GM12878 (cell line): Measurements from ENCODE around the gene PDE1C. TPM values are rescaled to one million over a fixed set of nuclear protein-coding genes. Genes with fewer than 3 reads are reported as not detected.
"Not testable (repeated sequence)": the region's sequence is repeated elsewhere in the genome, so short reads cannot be mapped to it uniquely, and the experiment has no call there.

Source experiments
- ATAC-seq: fragments of 200-7000 bp; cut with Tn5 transposase; 3 replicates; pipeline ENCODE4 v1.9.1; 2020; ENCODE audit warnings: mild to moderate bottlenecking, moderate library complexity
- BruUV-seq: library from RNA; stranded (reverse); fragments of 400-500 nt; replicated peaks from 2 replicates; lab custom pipeline; 2021; lab: Mats Ljungman, UMichigan
- CTCF ChIA-PET: fragments of 300-600 bp; sonication (Branson Sonifier 250); formaldehyde crosslinking; extraction: SDS; loops from one replicate; lab custom pipeline; 2021; ENCODE audit warnings: inconsistent platforms; lab: Yijun Ruan, JAX
- POLR2A ChIA-PET: fragments of 350-600 bp; formaldehyde crosslinking; extraction: SDS; loops from one replicate; lab custom pipeline; 2021; ENCODE audit warnings: inconsistent platforms; lab: Charles Lee
- RAD21 ChIA-PET: fragments of 300-600 bp; sonication (Branson Sonifier 250); formaldehyde crosslinking; loops from one replicate; lab custom pipeline; 2023; ENCODE audit warnings: antibody characterized with exemption; ENCODE audit not compliant: unreplicated experiment; lab: Charles Lee
- SMC1A ChIA-PET: fragments of 300-600 bp; sonication (Branson Sonifier 250); formaldehyde crosslinking; loops from one replicate; lab custom pipeline; 2023; ENCODE audit not compliant: unreplicated experiment, uncharacterized antibody; lab: Charles Lee
- DNase-seq: peaks from one replicate; pipeline ENCODE4 v3.0.0-alpha.2; 2011; ENCODE audit warnings: low read depth, low spot score
- FAIRE-seq: peaks from 3 replicates; lab custom pipeline; 2011; peaks lifted over from hg19 to GRCh38; lab: Jason Lieb, UNC
- H2AFZ ChIP-seq: 2 replicates; pipeline ENCODE4 v1.6.0; 2011; ENCODE audit warnings: low read depth, low read length, control low read depth; ENCODE audit not compliant: control insufficient read depth
- H3K27ac ChIP-seq: 2 replicates; pipeline ENCODE4 v1.5.1; 2011; ENCODE audit warnings: control low read depth; ENCODE audit not compliant: control insufficient read depth, insufficient read depth
- H3K27me3 ChIP-seq, 2 experiments: replicated peaks in 1 of 2; 2 replicates each; pipeline versions ENCODE4 v1.6.0 to v1.6.1; 2011; ENCODE audit warnings: low read length in 1 of 2; ENCODE audit not compliant: control insufficient read depth in 2 of 2, insufficient read depth in 2 of 2
- H3K36me3 ChIP-seq, 2 experiments: 2 replicates each; pipeline ENCODE4 v1.5.1; 2011; ENCODE audit warnings: low read length in 1 of 2; ENCODE audit not compliant: control insufficient read depth in 2 of 2, insufficient read depth in 2 of 2
- H3K4me1 ChIP-seq: 2 replicates; pipeline ENCODE4 v1.6.1; 2011; ENCODE audit warnings: mild to moderate bottlenecking, low read length, moderate library complexity, mixed read lengths; ENCODE audit not compliant: control insufficient read depth, insufficient read depth
- H3K4me2 ChIP-seq: 2 replicates; pipeline ENCODE4 v1.6.0; 2011; ENCODE audit warnings: control low read depth; ENCODE audit not compliant: control insufficient read depth, insufficient read depth
- H3K4me3 ChIP-seq: fragments of 200-600 bp; sonication (generic); 2 replicates; pipeline ENCODE4 v1.5.1; 2016
- H3K79me2 ChIP-seq: 2 replicates; pipeline ENCODE4 v1.6.0; 2011; ENCODE audit warnings: low read length; ENCODE audit not compliant: control insufficient read depth, insufficient read depth
- H3K9ac ChIP-seq: 2 replicates; pipeline ENCODE4 v1.8.0; 2011; ENCODE audit warnings: low read length, control low read depth, mixed read lengths; ENCODE audit not compliant: control insufficient read depth, insufficient read depth
- H3K9me3 ChIP-seq: replicated peaks from 3 replicates; pipeline ENCODE4 v1.5.1; 2011; ENCODE audit warnings: mild to moderate bottlenecking, low read length; ENCODE audit not compliant: control insufficient read depth, insufficient read depth
- H4K20me1 ChIP-seq: 2 replicates; pipeline ENCODE4 v1.6.0; 2011; ENCODE audit not compliant: control insufficient read depth, insufficient read depth
- FOXM1 ChIP-seq: IDR thresholded peaks from 2 replicates; pipeline ENCODE4 v1.6.1; 2012; ENCODE audit warnings: low read depth, mild to moderate bottlenecking, inconsistent platforms, low read length, moderate library complexity
- HSF1 ChIP-seq: fragments of 150-350 bp; IDR thresholded peaks from 2 replicates; pipeline ENCODE4 v1.6.1; 2014; ENCODE audit warnings: mild to moderate bottlenecking, low read depth, low read length
- ZNF384 ChIP-seq: IDR thresholded peaks from 2 replicates; pipeline ENCODE4 v1.6.1; 2012; ENCODE audit warnings: low read depth, mild to moderate bottlenecking, low read length, improper control_type of control experiment, borderline replicate concordance
- WGBS: methylation state at CpG from one replicate; pipeline ENCODE4 v1.1.6; 2016; ENCODE audit warnings: low lambda C conversion rate; ENCODE audit not compliant: insufficient replicate concordance, insufficient coverage; ENCODE audit errors: missing lambda C conversion rate; 5-methylcytosine and 5-hydroxymethylcytosine counted together
- in situ Hi-C: fragments of 300-500 bp; cut with MboI; formaldehyde crosslinking; loops from 9 replicates; pipeline ENCODE4 v1.14.3; 2018; ENCODE audit warnings: mixed read lengths
- intact Hi-C: fragments of 100-400 bp; cut with micrococcal nuclease; formaldehyde crosslinking; loops from one replicate; pipeline ENCODE4 v1.14.2; 2022; ENCODE audit not compliant: unreplicated experiment
- polyA plus RNA-seq, 11 experiments: library from polyadenylated mRNA; depleted of rRNA in 4 of 11; unstranded in 6 of 11; stranded (reverse) in 5 of 11; fragments of >200 nt; fragmentation: Nextera tagmentation in 4 of 11; fragmentation: Illumina TruSeq in 1 of 11; extraction: Ambion mirVana in 4 of 11; extraction: Trizol in 1 of 11; gene quantifications; 1 replicate in 1 of 11; 2 replicates in 10 of 11; pipeline versions ENCODE4 v1.2.1 to v1.2.3, GENCODE V29; 2011 to 2016; ENCODE audit warnings: inconsistent platforms in 2 of 11, missing spikeins in 2 of 11, low read depth in 1 of 11
- total RNA-seq, 4 experiments: library from RNA; depleted of rRNA in 3 of 4; stranded (reverse); fragments of >200 nt in 3 of 4; fragmentation: Illumina TruSeq in 1 of 4; extraction: Trizol in 1 of 4; gene quantifications; 2 replicates each; pipeline versions ENCODE4 v1.2.1 to v1.2.3, GENCODE V29; 2013 to 2021
- TF ChIP-seq, protein P1 (sequence below): IDR thresholded peaks from 2 replicates; pipeline ENCODE4 v1.6.1; 2012; ENCODE audit warnings: low read depth, low read length, improper control_type of control experiment

Gene PDE1C
- total and polyA plus RNA-seq, 10 of the 15 experiments (the other 5 are each of a cell fraction or from before 2014, with no cell fraction given): 0.29 to 2.3 (median 0.70) TPM

DNA sequence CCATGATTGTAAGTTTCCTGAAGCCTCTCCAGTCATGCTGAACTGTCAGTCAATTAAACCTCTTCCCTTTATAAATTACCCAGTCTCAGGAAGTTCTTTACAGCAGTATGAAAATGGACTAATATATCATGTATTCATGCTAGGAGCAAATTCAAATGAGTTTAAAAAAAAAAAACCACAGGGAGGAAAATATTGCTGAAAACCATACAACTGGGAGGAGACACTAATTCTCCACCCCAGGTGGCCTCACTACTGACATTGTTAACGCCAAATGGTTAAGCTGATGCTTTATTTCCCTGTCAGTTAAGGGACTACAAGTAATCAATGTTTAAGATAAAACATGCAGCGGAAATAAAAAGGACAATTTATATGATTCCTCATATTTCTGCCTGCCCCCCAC, 55.1 kb downstream of the PDE1C start:
- Histone ChIP-seq H3K4me3 (no peak overlapping the region), H2AFZ (no peak overlapping the region), H3K4me2 (no peak overlapping the region), H3K27me3 (no peaks in the 10 kb centered on the region), H3K9me3 (no peaks in the 10 kb centered on the region; the same call in 2 of the 3 replicates), H3K79me2 (no peaks in the 10 kb centered on the region)
- POLR2A ChIA-PET: no interaction called here
- DNase-seq (no peak), FAIRE-seq (no peak)
- TF ChIP-seq FOXM1: no peak
- TF ChIP-seq ZNF384: no peak
- no peak for TF ChIP-seq HSF1
- TF ChIP-seq, protein P1, sequence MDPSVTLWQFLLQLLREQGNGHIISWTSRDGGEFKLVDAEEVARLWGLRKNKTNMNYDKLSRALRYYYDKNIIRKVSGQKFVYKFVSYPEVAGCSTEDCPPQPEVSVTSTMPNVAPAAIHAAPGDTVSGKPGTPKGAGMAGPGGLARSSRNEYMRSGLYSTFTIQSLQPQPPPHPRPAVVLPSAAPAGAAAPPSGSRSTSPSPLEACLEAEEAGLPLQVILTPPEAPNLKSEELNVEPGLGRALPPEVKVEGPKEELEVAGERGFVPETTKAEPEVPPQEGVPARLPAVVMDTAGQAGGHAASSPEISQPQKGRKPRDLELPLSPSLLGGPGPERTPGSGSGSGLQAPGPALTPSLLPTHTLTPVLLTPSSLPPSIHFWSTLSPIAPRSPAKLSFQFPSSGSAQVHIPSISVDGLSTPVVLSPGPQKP: no peak
- TF ChIP-seq, all 136 proteins: peak for 0
- H3K36me3 ChIP-seq: no peaks in the 10 kb centered on the region
- SMC1A ChIA-PET: interaction anchor here (1.0 kb wide), 1 partner anchor 14 kb away, joined by 3 read pairs; no protein-coding TSS in a partner anchor
- intact Hi-C loops: no loop called here
- BruUV-seq: no TSS peak
- in situ Hi-C loops: no loop called here
- no peak overlapping the region for H3K9ac ChIP-seq
- no peaks in the 10 kb centered on the region for H4K20me1 ChIP-seq
- no peak for ATAC-seq
- H3K4me1 ChIP-seq: no peaks in the 10 kb centered on the region
- WGBS: 0% methylated on average over 2 of the region's 2 CpGs
- CTCF ChIA-PET: no interaction called here
- H3K27ac ChIP-seq: no peak overlapping the region
- RAD21 ChIA-PET: no interaction called here

DNA sequence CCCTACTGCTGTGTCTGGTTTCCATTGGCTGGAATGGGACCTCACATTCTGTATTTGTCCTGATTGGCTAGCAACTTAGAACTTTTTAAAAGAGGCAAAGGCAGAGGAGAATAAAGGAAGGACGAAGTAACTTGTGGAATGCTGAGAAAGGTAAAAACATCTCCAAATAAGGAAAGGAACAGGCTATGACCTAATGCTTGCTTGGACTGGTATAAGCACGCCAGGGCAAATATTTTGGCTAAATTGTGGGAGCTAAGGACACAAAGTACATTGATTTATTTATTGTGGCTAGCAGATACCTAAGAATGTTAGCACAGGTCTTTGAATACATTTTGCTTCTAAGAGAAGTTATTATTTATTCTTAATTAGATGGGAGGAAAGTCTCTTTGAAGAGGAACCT, 56.7 kb downstream of the PDE1C start:
- H3K4me2 ChIP-seq, ATAC-seq, H3K79me2 ChIP-seq, H4K20me1 ChIP-seq, BruUV-seq, H3K27ac ChIP-seq, H3K4me1 ChIP-seq, H3K4me3 ChIP-seq, intact Hi-C loops, H3K36me3 ChIP-seq, FAIRE-seq, RAD21 ChIA-PET, POLR2A ChIA-PET, H2AFZ ChIP-seq, H3K27me3 ChIP-seq, DNase-seq, H3K9me3 ChIP-seq, in situ Hi-C loops, H3K9ac ChIP-seq: not testable (repeated sequence)
- ChIA-PET CTCF (interaction anchor here (1.3 to 1.5 kb wide), 2 partner anchors 21 to 24 kb away, joined by 3 read pairs; no protein-coding TSS in a partner anchor), SMC1A (interaction anchor here (0.6 kb wide), 1 partner anchor 12 kb away, joined by 3 read pairs; no protein-coding TSS in a partner anchor)
- 5% methylated on average over 2 of the region's 2 CpGs for WGBS
